ENCODE data around the gene ACOX3. TPM values are rescaled to one million over a fixed set of nuclear protein-coding genes. Genes with fewer than 3 reads are reported as not detected.

The ACOX3 gene
- total and polyA plus RNA-seq, 9 of the 15 experiments (the other 6 are each of a cell fraction or from before 2014, with no cell fraction given) = 0.68 to 7.3 (median 3.7) TPM

GRCh38 chr4:8379771-8380170, 60.8 kb downstream of the ACOX3 start:
- 23% methylated on average over 6 of the region's 6 CpGs for WGBS (ENCODE audit: insufficient coverage, low coverage, missing lambda C conversion rate)
- DNase-seq (ENCODE audit: extremely low read depth in 1 of 4, low spot score in 3 of 4) (no peak), ATAC-seq (no peak), FAIRE-seq (no peak)
- TF ChIP-seq PCBP1 (IDR thresholded peaks at IDR 0.05; ENCODE audit: low read depth, low read length, poor library complexity, severe bottlenecking) (no peak), KDM2B (CRISPR knock-in tag; IDR thresholded peaks at IDR 0.05) (no peak), RBM14 (IDR thresholded peaks at IDR 0.05; ENCODE audit: borderline replicate concordance, insufficient read depth, low read depth, low read length) (no peak), ZNF707 (CRISPR knock-in tag; conservative IDR thresholded peaks at IDR 0.05) (no peak), ZNF561 (CRISPR knock-in tag; conservative IDR thresholded peaks at IDR 0.05) (no peak), ZNF79 (CRISPR knock-in tag; IDR thresholded peaks at IDR 0.05; ENCODE audit: low read depth) (no peak), ZKSCAN8 (CRISPR knock-in tag; IDR thresholded peaks at IDR 0.05) (no peak), ZNF408 (CRISPR knock-in tag; IDR thresholded peaks at IDR 0.05; ENCODE audit: low read depth) (no peak), ZNF778 (CRISPR knock-in tag; IDR thresholded peaks at IDR 0.05) (no peak), GATAD2A (IDR thresholded peaks at IDR 0.05) (no peak)
- TF ChIP-seq, protein P1, sequence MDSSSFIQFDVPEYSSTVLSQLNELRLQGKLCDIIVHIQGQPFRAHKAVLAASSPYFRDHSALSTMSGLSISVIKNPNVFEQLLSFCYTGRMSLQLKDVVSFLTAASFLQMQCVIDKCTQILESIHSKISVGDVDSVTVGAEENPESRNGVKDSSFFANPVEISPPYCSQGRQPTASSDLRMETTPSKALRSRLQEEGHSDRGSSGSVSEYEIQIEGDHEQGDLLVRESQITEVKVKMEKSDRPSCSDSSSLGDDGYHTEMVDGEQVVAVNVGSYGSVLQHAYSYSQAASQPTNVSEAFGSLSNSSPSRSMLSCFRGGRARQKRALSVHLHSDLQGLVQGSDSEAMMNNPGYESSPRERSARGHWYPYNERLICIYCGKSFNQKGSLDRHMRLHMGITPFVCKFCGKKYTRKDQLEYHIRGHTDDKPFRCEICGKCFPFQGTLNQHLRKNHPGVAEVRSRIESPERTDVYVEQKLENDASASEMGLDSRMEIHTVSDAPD (CRISPR knock-in tag; IDR thresholded peaks at IDR 0.05) = no peak
- TF ChIP-seq, protein P2, sequence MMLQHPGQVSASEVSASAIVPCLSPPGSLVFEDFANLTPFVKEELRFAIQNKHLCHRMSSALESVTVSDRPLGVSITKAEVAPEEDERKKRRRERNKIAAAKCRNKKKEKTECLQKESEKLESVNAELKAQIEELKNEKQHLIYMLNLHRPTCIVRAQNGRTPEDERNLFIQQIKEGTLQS (IDR thresholded peaks at IDR 0.05) = no peak
- TF ChIP-seq, protein P2 (CRISPR knock-in tag; conservative IDR thresholded peaks at IDR 0.05) = no peak
- TF ChIP-seq, protein P3, sequence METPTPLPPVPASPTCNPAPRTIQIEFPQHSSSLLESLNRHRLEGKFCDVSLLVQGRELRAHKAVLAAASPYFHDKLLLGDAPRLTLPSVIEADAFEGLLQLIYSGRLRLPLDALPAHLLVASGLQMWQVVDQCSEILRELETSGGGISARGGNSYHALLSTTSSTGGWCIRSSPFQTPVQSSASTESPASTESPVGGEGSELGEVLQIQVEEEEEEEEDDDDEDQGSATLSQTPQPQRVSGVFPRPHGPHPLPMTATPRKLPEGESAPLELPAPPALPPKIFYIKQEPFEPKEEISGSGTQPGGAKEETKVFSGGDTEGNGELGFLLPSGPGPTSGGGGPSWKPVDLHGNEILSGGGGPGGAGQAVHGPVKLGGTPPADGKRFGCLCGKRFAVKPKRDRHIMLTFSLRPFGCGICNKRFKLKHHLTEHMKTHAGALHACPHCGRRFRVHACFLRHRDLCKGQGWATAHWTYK (CRISPR knock-in tag; IDR thresholded peaks at IDR 0.05) = no peak
- TF ChIP-seq, protein P4, sequence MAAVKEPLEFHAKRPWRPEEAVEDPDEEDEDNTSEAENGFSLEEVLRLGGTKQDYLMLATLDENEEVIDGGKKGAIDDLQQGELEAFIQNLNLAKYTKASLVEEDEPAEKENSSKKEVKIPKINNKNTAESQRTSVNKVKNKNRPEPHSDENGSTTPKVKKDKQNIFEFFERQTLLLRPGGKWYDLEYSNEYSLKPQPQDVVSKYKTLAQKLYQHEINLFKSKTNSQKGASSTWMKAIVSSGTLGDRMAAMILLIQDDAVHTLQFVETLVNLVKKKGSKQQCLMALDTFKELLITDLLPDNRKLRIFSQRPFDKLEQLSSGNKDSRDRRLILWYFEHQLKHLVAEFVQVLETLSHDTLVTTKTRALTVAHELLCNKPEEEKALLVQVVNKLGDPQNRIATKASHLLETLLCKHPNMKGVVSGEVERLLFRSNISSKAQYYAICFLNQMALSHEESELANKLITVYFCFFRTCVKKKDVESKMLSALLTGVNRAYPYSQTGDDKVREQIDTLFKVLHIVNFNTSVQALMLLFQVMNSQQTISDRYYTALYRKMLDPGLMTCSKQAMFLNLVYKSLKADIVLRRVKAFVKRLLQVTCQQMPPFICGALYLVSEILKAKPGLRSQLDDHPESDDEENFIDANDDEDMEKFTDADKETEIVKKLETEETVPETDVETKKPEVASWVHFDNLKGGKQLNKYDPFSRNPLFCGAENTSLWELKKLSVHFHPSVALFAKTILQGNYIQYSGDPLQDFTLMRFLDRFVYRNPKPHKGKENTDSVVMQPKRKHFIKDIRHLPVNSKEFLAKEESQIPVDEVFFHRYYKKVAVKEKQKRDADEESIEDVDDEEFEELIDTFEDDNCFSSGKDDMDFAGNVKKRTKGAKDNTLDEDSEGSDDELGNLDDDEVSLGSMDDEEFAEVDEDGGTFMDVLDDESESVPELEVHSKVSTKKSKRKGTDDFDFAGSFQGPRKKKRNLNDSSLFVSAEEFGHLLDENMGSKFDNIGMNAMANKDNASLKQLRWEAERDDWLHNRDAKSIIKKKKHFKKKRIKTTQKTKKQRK (IDR thresholded peaks at IDR 0.05; ENCODE audit: borderline replicate concordance, low read depth, low read length) = no peak
- no peaks in the 10 kb centered on the region for H3K9me3 ChIP-seq (replicated peaks; ENCODE audit: control insufficient read depth, insufficient read depth, low read depth, low read length)
- no peak overlapping the region for H3K27ac ChIP-seq (ENCODE audit: extremely low read depth, low read depth, low read length)
- no peaks in the 10 kb centered on the region for H3K9me1 ChIP-seq (ENCODE audit: control insufficient read depth, insufficient read depth, low read length)
- no peaks in the 10 kb centered on the region for H4K20me1 ChIP-seq (replicated peaks; ENCODE audit: control insufficient read depth, insufficient read depth, low read length)
- H2AFZ ChIP-seq (ENCODE audit: low read depth, low read length) = no peak overlapping the region
- ChIA-PET POLR2A (interaction anchor here (0.6 to 1.2 kb wide), 2 partner anchors 9 to 253 kb away, joined by 3 to 5 read pairs; no protein-coding TSS in a partner anchor), CTCF (ENCODE audit: low intra/inter-chr PET ratio) (no interaction called here)
- peaks cover 0 to 35% of the 10 kb centered on the region in 2 experiments; a peak in 2 of 5 replicates for H3K4me1 ChIP-seq (replicated peaks in 1 of 2; ENCODE audit: control insufficient read depth in 2 of 2, insufficient read depth in 2 of 2, low read length in 2 of 2)
- no peak overlapping the region for H3K4me3 ChIP-seq
- in situ Hi-C loops (cut with MboI) = no loop called here
- H3K4me2 ChIP-seq (ENCODE audit: insufficient read depth, low read length) = no peak overlapping the region
- no peaks in the 10 kb centered on the region for H3K79me2 ChIP-seq (ENCODE audit: control insufficient read depth, insufficient read depth, low read length)
- H3K9ac ChIP-seq (ENCODE audit: insufficient read depth in 1 of 2, low read depth in 2 of 2, low read length in 2 of 2) = no peak overlapping the region
- intact Hi-C loops (cut with micrococcal nuclease) = no loop called here
- H3K36me3 ChIP-seq (ENCODE audit: control insufficient read depth, insufficient read depth, low read length) = no peaks in the 10 kb centered on the region
- peaks cover 2 to 49% of the 10 kb centered on the region in 2 experiments; a peak in 2 of 5 replicates for H3K27me3 ChIP-seq (ENCODE audit: control insufficient read depth in 2 of 2, insufficient read depth in 2 of 2, low read length in 2 of 2)
- BruUV-seq (replicated peaks) = no TSS peak

Measured in K562 (cell line).